Measurements from ENCODE around the gene ARAP2. TPM values are rescaled to one million over a fixed set of nuclear protein-coding genes. Genes with fewer than 3 reads are reported as not detected.

ARAP2 gene
- total and polyA plus RNA-seq, 2 experiments from 2014 or later, result 0.92 to 4.8 TPM

DNA sequence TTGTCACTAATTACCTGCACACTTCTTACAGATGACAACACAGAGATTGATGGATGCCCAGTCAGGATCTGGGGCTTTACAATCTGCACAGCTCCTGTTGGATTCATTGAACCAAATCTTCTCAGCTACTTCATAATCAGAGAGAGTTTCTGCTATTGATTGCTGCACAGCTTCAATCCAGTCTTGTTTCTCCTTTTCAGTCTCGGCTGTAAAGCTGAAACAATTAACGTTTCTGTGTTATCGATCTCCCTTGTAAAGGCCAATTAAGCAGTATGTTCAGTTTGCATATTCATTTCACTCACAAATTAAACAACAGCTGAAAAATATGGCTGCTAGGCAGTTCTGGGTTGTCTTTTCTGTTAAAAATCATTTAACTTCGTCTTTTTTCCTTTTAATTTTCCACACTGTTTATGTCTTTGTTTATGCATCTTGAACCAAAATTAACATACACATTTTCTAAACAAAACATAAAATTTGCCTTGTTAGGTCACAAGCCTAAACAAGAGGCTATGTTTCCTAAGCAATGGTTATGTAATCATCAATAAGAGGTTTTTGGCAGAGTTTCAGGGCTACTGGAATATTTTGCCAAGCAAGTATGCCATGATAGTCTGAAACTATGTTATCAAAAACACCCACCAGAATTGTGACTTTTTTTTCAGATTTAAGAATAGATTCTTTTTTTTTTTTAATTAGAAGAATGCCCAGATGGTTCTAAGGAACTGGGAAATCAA lies 79.2 kb downstream of the ARAP2 start:
- ATAC-seq, result no peak
- TF ChIP-seq, protein P1, sequence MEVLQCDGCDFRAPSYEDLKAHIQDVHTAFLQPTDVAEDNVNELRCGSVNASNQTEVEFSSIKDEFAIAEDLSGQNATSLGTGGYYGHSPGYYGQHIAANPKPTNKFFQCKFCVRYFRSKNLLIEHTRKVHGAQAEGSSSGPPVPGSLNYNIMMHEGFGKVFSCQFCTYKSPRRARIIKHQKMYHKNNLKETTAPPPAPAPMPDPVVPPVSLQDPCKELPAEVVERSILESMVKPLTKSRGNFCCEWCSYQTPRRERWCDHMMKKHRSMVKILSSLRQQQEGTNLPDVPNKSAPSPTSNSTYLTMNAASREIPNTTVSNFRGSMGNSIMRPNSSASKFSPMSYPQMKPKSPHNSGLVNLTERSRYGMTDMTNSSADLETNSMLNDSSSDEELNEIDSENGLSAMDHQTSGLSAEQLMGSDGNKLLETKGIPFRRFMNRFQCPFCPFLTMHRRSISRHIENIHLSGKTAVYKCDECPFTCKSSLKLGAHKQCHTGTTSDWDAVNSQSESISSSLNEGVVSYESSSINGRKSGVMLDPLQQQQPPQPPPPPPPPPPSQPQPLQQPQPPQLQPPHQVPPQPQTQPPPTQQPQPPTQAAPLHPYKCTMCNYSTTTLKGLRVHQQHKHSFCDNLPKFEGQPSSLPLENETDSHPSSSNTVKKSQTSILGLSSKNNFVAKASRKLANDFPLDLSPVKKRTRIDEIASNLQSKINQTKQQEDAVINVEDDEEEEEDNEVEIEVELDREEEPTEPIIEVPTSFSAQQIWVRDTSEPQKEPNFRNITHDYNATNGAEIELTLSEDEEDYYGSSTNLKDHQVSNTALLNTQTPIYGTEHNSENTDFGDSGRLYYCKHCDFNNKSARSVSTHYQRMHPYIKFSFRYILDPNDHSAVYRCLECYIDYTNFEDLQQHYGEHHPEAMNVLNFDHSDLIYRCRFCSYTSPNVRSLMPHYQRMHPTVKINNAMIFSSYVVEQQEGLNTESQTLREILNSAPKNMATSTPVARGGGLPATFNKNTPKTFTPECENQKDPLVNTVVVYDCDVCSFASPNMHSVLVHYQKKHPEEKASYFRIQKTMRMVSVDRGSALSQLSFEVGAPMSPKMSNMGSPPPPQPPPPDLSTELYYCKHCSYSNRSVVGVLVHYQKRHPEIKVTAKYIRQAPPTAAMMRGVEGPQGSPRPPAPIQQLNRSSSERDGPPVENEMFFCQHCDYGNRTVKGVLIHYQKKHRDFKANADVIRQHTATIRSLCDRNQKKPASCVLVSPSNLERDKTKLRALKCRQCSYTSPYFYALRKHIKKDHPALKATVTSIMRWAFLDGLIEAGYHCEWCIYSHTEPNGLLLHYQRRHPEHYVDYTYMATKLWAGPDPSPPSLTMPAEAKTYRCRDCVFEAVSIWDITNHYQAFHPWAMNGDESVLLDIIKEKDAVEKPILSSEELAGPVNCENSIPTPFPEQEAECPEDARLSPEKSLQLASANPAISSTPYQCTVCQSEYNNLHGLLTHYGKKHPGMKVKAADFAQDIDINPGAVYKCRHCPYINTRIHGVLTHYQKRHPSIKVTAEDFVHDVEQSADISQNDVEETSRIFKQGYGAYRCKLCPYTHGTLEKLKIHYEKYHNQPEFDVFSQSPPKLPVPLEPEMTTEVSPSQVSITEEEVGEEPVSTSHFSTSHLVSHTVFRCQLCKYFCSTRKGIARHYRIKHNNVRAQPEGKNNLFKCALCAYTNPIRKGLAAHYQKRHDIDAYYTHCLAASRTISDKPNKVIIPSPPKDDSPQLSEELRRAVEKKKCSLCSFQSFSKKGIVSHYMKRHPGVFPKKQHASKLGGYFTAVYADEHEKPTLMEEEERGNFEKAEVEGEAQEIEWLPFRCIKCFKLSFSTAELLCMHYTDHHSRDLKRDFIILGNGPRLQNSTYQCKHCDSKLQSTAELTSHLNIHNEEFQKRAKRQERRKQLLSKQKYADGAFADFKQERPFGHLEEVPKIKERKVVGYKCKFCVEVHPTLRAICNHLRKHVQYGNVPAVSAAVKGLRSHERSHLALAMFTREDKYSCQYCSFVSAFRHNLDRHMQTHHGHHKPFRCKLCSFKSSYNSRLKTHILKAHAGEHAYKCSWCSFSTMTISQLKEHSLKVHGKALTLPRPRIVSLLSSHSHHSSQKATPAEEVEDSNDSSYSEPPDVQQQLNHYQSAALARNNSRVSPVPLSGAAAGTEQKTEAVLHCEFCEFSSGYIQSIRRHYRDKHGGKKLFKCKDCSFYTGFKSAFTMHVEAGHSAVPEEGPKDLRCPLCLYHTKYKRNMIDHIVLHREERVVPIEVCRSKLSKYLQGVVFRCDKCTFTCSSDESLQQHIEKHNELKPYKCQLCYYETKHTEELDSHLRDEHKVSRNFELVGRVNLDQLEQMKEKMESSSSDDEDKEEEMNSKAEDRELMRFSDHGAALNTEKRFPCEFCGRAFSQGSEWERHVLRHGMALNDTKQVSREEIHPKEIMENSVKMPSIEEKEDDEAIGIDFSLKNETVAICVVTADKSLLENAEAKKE (CRISPR knock-in tag; IDR thresholded peaks at IDR 0.05), result no peak
- TF ChIP-seq NANOG (IDR thresholded peaks at IDR 0.05; ENCODE audit: borderline replicate concordance) (no peak), CREB1 (CRISPR knock-in tag; IDR thresholded peaks at IDR 0.05; ENCODE audit: low read depth) (no peak), ZNF114 (CRISPR knock-in tag; IDR thresholded peaks at IDR 0.05) (no peak), EZH2phosphoT487 (IDR thresholded peaks at IDR 0.05; ENCODE audit: unreplicated experiment) (no peak), REST (IDR thresholded peaks at IDR 0.05; ENCODE audit: unreplicated experiment) (no peak), JUNB (IDR thresholded peaks at IDR 0.05; ENCODE audit: unreplicated experiment) (no peak), ZNF331 (CRISPR knock-in tag; IDR thresholded peaks at IDR 0.05; ENCODE audit: low read depth) (no peak), POLR2AphosphoS5 (IDR thresholded peaks at IDR 0.05; ENCODE audit: low read depth) (no peak), STAT1 (IDR thresholded peaks at IDR 0.05; ENCODE audit: unreplicated experiment) (no peak)
- TF ChIP-seq, protein P2, sequence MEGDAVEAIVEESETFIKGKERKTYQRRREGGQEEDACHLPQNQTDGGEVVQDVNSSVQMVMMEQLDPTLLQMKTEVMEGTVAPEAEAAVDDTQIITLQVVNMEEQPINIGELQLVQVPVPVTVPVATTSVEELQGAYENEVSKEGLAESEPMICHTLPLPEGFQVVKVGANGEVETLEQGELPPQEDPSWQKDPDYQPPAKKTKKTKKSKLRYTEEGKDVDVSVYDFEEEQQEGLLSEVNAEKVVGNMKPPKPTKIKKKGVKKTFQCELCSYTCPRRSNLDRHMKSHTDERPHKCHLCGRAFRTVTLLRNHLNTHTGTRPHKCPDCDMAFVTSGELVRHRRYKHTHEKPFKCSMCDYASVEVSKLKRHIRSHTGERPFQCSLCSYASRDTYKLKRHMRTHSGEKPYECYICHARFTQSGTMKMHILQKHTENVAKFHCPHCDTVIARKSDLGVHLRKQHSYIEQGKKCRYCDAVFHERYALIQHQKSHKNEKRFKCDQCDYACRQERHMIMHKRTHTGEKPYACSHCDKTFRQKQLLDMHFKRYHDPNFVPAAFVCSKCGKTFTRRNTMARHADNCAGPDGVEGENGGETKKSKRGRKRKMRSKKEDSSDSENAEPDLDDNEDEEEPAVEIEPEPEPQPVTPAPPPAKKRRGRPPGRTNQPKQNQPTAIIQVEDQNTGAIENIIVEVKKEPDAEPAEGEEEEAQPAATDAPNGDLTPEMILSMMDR (conservative IDR thresholded peaks at IDR 0.05; ENCODE audit: low read depth in 2 of 2), result no peak
- TF ChIP-seq, protein P3, sequence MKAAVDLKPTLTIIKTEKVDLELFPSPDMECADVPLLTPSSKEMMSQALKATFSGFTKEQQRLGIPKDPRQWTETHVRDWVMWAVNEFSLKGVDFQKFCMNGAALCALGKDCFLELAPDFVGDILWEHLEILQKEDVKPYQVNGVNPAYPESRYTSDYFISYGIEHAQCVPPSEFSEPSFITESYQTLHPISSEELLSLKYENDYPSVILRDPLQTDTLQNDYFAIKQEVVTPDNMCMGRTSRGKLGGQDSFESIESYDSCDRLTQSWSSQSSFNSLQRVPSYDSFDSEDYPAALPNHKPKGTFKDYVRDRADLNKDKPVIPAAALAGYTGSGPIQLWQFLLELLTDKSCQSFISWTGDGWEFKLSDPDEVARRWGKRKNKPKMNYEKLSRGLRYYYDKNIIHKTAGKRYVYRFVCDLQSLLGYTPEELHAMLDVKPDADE (IDR thresholded peaks at IDR 0.05), result no peak
- H3K36me3 ChIP-seq (ENCODE audit: insufficient read depth), result no peaks in the 10 kb centered on the region
- Mint-ChIP-seq H3K36me3 (ENCODE audit: low read depth) (no peaks in the 10 kb centered on the region), H3K9me3 (no peaks in the 10 kb centered on the region), H3K4me3 (no peak overlapping the region), H3K27ac (no peak overlapping the region), H3K4me1 (peaks cover 14% of the 10 kb centered on the region), H3K27me3 (ENCODE audit: insufficient read depth, low read depth, poor library complexity) (peaks cover 1% of the 10 kb centered on the region)
- DNase-seq (ENCODE audit: low spot score), result no peak
- no peak overlapping the region for H3K27ac ChIP-seq (ENCODE audit: low read depth)
- no peaks in the 10 kb centered on the region for H3K79me2 ChIP-seq (replicated peaks; ENCODE audit: insufficient read depth)
- H3K4me2 ChIP-seq, result no peak overlapping the region
- peaks cover 7% of the 10 kb centered on the region; the same call in 1 of the 2 replicates for H3K4me1 ChIP-seq (ENCODE audit: insufficient read depth)
- no peak overlapping the region for H3K4me3 ChIP-seq
- H3F3A ChIP-seq (replicated peaks; ENCODE audit: low read depth), result no peaks in the 10 kb centered on the region
- no peaks in the 10 kb centered on the region for H3K27me3 ChIP-seq (ENCODE audit: insufficient read depth)
- H2AFZ ChIP-seq, result no peak overlapping the region
- no peaks in the 10 kb centered on the region for H3K9me2 ChIP-seq (ENCODE audit: insufficient read depth)
- no peaks in the 10 kb centered on the region for H4K20me1 ChIP-seq (replicated peaks; ENCODE audit: insufficient read depth)

Data from GM23338 (cell line).